WTC11 (cell line): Measurements from ENCODE around the gene WNK3. TPM values are rescaled to one million over a fixed set of nuclear protein-coding genes. Genes with fewer than 3 reads are reported as not detected.

Experiments used
- ATAC-seq: fragments of 200-7000 bp; cut with Tn5 transposase; 2 replicates; pipeline ENCODE4 v1.10.0; 2021; ENCODE audit warnings: mild to moderate bottlenecking, moderate library complexity
- CTCF ChIA-PET: fragments of 300-600 bp; sonication (Branson Sonifier 250); formaldehyde crosslinking; loops from one replicate; lab custom pipeline; 2021; ENCODE audit warnings: antibody characterized with exemption; lab: Charles Lee
- POLR2A ChIA-PET: fragments of 350-600 bp; sonication (Branson Sonifier 250); formaldehyde crosslinking; loops from one replicate; lab custom pipeline; 2021; ENCODE audit warnings: antibody characterized with exemption; lab: Charles Lee
- DNase-seq: peaks from one replicate; pipeline ENCODE4 v3.0.0; 2021; ENCODE audit warnings: low spot score
- H3K27ac Mint-ChIP-seq: 2 replicates; pipeline ENCODE4 v1.8.0; 2021; ENCODE audit warnings: mixed read lengths
- H3K27me3 Mint-ChIP-seq: 2 replicates; pipeline ENCODE4 v1.8.0; 2021; ENCODE audit warnings: low read depth, mild to moderate bottlenecking, moderate library complexity, mixed read lengths
- H3K36me3 Mint-ChIP-seq: 2 replicates; pipeline ENCODE4 v1.8.0; 2021; ENCODE audit warnings: mixed read lengths
- H3K4me1 Mint-ChIP-seq: 2 replicates; pipeline ENCODE4 v1.8.0; 2022; ENCODE audit warnings: mixed read lengths
- H3K4me3 Mint-ChIP-seq: 2 replicates; pipeline ENCODE4 v1.8.0; 2021; ENCODE audit warnings: mild to moderate bottlenecking, moderate library complexity, mixed read lengths
- H3K9me3 Mint-ChIP-seq: 2 replicates; pipeline ENCODE4 v1.8.0; 2021; ENCODE audit warnings: mixed read lengths
- ELF4 ChIP-seq: sonication (generic); formaldehyde crosslinking; IDR thresholded peaks from 2 replicates; pipeline ENCODE4 v1.8.1; 2022; ENCODE audit warnings: low read depth, mild to moderate bottlenecking, moderate library complexity, missing genetic modification reagents
- FOXP1 ChIP-seq: sonication (generic); formaldehyde crosslinking; IDR thresholded peaks from 2 replicates; pipeline ENCODE4 v1.8.0; 2022; ENCODE audit warnings: missing genetic modification reagents, mild to moderate bottlenecking, moderate library complexity, borderline replicate concordance
- GABPB1 ChIP-seq: sonication (generic); formaldehyde crosslinking; IDR thresholded peaks from 2 replicates; pipeline ENCODE4 v1.8.1; 2023; ENCODE audit warnings: mild to moderate bottlenecking, missing genetic modification reagents
- GRHL2 ChIP-seq: fragments of 250-450 bp; sonication (Bioruptor Pico); IDR thresholded peaks from 2 replicates; pipeline ENCODE4 v1.8.0; 2022; ENCODE audit warnings: mild to moderate bottlenecking, moderate library complexity; ENCODE audit not compliant: insufficient replicate concordance, severe bottlenecking
- JUN ChIP-seq: sonication (generic); formaldehyde crosslinking; IDR thresholded peaks from 2 replicates; pipeline ENCODE4 v1.8.0; 2023; ENCODE audit warnings: mild to moderate bottlenecking, missing genetic modification reagents
- NR3C1 ChIP-seq: sonication (generic); formaldehyde crosslinking; conservative IDR thresholded peaks from 2 replicates; pipeline ENCODE4 v1.8.1; 2023; ENCODE audit warnings: low read depth, mild to moderate bottlenecking, missing genetic modification reagents
- SMAD3 ChIP-seq: sonication (generic); formaldehyde crosslinking; IDR thresholded peaks from 2 replicates; pipeline ENCODE4 v1.8.0; 2022; ENCODE audit warnings: missing genetic modification reagents, mild to moderate bottlenecking, borderline replicate concordance
- TEAD1 ChIP-seq: sonication (generic); formaldehyde crosslinking; IDR thresholded peaks from 2 replicates; pipeline ENCODE4 v1.8.0; 2022; ENCODE audit warnings: mild to moderate bottlenecking, missing genetic modification reagents
- ZNF263 ChIP-seq: sonication (generic); formaldehyde crosslinking; IDR thresholded peaks from 2 replicates; pipeline ENCODE4 v1.8.1; 2022; ENCODE audit warnings: low read depth, mild to moderate bottlenecking, moderate library complexity, missing genetic modification reagents
- ZNF416 ChIP-seq: fragments of 250-450 bp; sonication (Bioruptor Pico); IDR thresholded peaks from 2 replicates; pipeline ENCODE4 v1.9.0; 2021; ENCODE audit warnings: mild to moderate bottlenecking, inconsistent platforms
- ZNF671 ChIP-seq: fragments of 250-450 bp; sonication (Bioruptor Pico); IDR thresholded peaks from 2 replicates; pipeline ENCODE4 v1.8.0; 2021; ENCODE audit warnings: mild to moderate bottlenecking
- total RNA-seq: library from RNA; stranded (reverse); gene quantifications from 3 replicates; pipeline ENCODE4 v1.2.3, GENCODE V29; 2021
- TF ChIP-seq, protein P1 (sequence below): sonication (generic); formaldehyde crosslinking; IDR thresholded peaks from 2 replicates; pipeline ENCODE4 v1.8.1; 2023; ENCODE audit warnings: mild to moderate bottlenecking, missing genetic modification reagents, borderline replicate concordance
- TF ChIP-seq, protein P2 (sequence below): sonication (generic); formaldehyde crosslinking; IDR thresholded peaks from 2 replicates; pipeline ENCODE4 v1.8.1; 2023; ENCODE audit warnings: mild to moderate bottlenecking, missing genetic modification reagents
- TF ChIP-seq, protein P3 (sequence below): sonication (generic); formaldehyde crosslinking; IDR thresholded peaks from 2 replicates; pipeline ENCODE4 v1.8.0; 2023; ENCODE audit warnings: mild to moderate bottlenecking, missing genetic modification reagents
- TF ChIP-seq, protein P4 (sequence below): fragments of 250-450 bp; sonication (Bioruptor Pico); IDR thresholded peaks from 2 replicates; pipeline ENCODE4 v1.9.0; 2021; ENCODE audit warnings: mild to moderate bottlenecking
- TF ChIP-seq, protein P5 (sequence below): sonication (generic); formaldehyde crosslinking; conservative IDR thresholded peaks from 2 replicates; pipeline ENCODE4 v1.8.1; 2023; ENCODE audit warnings: mild to moderate bottlenecking, low read depth, missing genetic modification reagents, moderate library complexity
- TF ChIP-seq, protein P6 (sequence below): fragments of 250-450 bp; sonication (Bioruptor Pico); IDR thresholded peaks from 2 replicates; pipeline ENCODE4 v1.9.0; 2021; ENCODE audit warnings: mild to moderate bottlenecking, borderline replicate concordance
- TF ChIP-seq, protein P7 (sequence below): sonication (generic); formaldehyde crosslinking; IDR thresholded peaks from 2 replicates; pipeline ENCODE4 v1.8.0; 2022; ENCODE audit warnings: mild to moderate bottlenecking, missing genetic modification reagents

WNK3 gene
- total RNA-seq, 1 experiment from 2014 or later, result 27.5 TPM

DNA sequence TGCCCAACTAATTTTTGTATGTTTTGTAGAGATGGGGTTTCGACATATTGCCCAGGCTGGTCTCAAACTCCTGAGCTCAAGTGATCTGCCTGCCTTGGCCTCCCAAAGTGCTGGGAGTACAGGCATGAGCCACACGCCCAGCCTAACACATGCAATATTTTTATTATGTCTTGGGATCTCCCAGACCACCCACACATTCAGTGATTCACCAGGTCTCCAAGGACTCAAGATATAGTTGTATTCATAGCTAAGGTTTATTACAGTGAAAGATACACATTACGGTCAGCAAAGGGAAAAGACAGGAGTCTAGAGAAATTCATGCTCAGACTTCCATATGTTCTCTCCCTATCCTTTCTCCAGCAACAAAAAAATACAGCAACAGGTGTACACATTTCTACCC lies 149.3 kb downstream of the WNK3 start:
- Mint-ChIP-seq H3K4me3 (no peak overlapping the region), H3K36me3 (0 out of 2 replicates have a peak, but pooled peaks cover 4% of the 10 kb centered on the region), H3K9me3 (no peaks in the 10 kb centered on the region), H3K4me1 (no peaks in the 10 kb centered on the region), H3K27ac (no peak overlapping the region), H3K27me3 (no peaks in the 10 kb centered on the region)
- DNase-seq, result no peak
- no peak for ATAC-seq
- ChIA-PET CTCF (no interaction called here), POLR2A (no interaction called here)
- TF ChIP-seq TEAD1 (no peak), ZNF416 (CRISPR knock-in tag) (no peak), GABPB1 (CRISPR knock-in tag) (no peak), ZNF671 (no peak), ELF4 (CRISPR knock-in tag) (no peak), SMAD3 (CRISPR knock-in tag) (no peak), FOXP1 (CRISPR knock-in tag) (no peak), GRHL2 (CRISPR knock-in tag) (no peak), ZNF263 (CRISPR knock-in tag) (no peak), JUN (CRISPR knock-in tag) (no peak), NR3C1 (CRISPR knock-in tag) (no peak)
- TF ChIP-seq, protein P1, sequence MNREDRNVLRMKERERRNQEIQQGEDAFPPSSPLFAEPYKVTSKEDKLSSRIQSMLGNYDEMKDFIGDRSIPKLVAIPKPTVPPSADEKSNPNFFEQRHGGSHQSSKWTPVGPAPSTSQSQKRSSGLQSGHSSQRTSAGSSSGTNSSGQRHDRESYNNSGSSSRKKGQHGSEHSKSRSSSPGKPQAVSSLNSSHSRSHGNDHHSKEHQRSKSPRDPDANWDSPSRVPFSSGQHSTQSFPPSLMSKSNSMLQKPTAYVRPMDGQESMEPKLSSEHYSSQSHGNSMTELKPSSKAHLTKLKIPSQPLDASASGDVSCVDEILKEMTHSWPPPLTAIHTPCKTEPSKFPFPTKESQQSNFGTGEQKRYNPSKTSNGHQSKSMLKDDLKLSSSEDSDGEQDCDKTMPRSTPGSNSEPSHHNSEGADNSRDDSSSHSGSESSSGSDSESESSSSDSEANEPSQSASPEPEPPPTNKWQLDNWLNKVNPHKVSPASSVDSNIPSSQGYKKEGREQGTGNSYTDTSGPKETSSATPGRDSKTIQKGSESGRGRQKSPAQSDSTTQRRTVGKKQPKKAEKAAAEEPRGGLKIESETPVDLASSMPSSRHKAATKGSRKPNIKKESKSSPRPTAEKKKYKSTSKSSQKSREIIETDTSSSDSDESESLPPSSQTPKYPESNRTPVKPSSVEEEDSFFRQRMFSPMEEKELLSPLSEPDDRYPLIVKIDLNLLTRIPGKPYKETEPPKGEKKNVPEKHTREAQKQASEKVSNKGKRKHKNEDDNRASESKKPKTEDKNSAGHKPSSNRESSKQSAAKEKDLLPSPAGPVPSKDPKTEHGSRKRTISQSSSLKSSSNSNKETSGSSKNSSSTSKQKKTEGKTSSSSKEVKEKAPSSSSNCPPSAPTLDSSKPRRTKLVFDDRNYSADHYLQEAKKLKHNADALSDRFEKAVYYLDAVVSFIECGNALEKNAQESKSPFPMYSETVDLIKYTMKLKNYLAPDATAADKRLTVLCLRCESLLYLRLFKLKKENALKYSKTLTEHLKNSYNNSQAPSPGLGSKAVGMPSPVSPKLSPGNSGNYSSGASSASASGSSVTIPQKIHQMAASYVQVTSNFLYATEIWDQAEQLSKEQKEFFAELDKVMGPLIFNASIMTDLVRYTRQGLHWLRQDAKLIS (CRISPR knock-in tag), result no peak
- TF ChIP-seq, protein P2, sequence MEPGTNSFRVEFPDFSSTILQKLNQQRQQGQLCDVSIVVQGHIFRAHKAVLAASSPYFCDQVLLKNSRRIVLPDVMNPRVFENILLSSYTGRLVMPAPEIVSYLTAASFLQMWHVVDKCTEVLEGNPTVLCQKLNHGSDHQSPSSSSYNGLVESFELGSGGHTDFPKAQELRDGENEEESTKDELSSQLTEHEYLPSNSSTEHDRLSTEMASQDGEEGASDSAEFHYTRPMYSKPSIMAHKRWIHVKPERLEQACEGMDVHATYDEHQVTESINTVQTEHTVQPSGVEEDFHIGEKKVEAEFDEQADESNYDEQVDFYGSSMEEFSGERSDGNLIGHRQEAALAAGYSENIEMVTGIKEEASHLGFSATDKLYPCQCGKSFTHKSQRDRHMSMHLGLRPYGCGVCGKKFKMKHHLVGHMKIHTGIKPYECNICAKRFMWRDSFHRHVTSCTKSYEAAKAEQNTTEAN, result no peak
- TF ChIP-seq, protein P3, sequence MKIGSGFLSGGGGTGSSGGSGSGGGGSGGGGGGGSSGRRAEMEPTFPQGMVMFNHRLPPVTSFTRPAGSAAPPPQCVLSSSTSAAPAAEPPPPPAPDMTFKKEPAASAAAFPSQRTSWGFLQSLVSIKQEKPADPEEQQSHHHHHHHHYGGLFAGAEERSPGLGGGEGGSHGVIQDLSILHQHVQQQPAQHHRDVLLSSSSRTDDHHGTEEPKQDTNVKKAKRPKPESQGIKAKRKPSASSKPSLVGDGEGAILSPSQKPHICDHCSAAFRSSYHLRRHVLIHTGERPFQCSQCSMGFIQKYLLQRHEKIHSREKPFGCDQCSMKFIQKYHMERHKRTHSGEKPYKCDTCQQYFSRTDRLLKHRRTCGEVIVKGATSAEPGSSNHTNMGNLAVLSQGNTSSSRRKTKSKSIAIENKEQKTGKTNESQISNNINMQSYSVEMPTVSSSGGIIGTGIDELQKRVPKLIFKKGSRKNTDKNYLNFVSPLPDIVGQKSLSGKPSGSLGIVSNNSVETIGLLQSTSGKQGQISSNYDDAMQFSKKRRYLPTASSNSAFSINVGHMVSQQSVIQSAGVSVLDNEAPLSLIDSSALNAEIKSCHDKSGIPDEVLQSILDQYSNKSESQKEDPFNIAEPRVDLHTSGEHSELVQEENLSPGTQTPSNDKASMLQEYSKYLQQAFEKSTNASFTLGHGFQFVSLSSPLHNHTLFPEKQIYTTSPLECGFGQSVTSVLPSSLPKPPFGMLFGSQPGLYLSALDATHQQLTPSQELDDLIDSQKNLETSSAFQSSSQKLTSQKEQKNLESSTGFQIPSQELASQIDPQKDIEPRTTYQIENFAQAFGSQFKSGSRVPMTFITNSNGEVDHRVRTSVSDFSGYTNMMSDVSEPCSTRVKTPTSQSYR (CRISPR knock-in tag), result no peak
- TF ChIP-seq, protein P4, sequence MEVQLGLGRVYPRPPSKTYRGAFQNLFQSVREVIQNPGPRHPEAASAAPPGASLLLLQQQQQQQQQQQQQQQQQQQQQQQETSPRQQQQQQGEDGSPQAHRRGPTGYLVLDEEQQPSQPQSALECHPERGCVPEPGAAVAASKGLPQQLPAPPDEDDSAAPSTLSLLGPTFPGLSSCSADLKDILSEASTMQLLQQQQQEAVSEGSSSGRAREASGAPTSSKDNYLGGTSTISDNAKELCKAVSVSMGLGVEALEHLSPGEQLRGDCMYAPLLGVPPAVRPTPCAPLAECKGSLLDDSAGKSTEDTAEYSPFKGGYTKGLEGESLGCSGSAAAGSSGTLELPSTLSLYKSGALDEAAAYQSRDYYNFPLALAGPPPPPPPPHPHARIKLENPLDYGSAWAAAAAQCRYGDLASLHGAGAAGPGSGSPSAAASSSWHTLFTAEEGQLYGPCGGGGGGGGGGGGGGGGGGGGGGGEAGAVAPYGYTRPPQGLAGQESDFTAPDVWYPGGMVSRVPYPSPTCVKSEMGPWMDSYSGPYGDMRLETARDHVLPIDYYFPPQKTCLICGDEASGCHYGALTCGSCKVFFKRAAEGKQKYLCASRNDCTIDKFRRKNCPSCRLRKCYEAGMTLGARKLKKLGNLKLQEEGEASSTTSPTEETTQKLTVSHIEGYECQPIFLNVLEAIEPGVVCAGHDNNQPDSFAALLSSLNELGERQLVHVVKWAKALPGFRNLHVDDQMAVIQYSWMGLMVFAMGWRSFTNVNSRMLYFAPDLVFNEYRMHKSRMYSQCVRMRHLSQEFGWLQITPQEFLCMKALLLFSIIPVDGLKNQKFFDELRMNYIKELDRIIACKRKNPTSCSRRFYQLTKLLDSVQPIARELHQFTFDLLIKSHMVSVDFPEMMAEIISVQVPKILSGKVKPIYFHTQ (CRISPR knock-in tag), result no peak
- TF ChIP-seq, protein P5, sequence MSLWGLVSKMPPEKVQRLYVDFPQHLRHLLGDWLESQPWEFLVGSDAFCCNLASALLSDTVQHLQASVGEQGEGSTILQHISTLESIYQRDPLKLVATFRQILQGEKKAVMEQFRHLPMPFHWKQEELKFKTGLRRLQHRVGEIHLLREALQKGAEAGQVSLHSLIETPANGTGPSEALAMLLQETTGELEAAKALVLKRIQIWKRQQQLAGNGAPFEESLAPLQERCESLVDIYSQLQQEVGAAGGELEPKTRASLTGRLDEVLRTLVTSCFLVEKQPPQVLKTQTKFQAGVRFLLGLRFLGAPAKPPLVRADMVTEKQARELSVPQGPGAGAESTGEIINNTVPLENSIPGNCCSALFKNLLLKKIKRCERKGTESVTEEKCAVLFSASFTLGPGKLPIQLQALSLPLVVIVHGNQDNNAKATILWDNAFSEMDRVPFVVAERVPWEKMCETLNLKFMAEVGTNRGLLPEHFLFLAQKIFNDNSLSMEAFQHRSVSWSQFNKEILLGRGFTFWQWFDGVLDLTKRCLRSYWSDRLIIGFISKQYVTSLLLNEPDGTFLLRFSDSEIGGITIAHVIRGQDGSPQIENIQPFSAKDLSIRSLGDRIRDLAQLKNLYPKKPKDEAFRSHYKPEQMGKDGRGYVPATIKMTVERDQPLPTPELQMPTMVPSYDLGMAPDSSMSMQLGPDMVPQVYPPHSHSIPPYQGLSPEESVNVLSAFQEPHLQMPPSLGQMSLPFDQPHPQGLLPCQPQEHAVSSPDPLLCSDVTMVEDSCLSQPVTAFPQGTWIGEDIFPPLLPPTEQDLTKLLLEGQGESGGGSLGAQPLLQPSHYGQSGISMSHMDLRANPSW, result no peak
- TF ChIP-seq, protein P6, sequence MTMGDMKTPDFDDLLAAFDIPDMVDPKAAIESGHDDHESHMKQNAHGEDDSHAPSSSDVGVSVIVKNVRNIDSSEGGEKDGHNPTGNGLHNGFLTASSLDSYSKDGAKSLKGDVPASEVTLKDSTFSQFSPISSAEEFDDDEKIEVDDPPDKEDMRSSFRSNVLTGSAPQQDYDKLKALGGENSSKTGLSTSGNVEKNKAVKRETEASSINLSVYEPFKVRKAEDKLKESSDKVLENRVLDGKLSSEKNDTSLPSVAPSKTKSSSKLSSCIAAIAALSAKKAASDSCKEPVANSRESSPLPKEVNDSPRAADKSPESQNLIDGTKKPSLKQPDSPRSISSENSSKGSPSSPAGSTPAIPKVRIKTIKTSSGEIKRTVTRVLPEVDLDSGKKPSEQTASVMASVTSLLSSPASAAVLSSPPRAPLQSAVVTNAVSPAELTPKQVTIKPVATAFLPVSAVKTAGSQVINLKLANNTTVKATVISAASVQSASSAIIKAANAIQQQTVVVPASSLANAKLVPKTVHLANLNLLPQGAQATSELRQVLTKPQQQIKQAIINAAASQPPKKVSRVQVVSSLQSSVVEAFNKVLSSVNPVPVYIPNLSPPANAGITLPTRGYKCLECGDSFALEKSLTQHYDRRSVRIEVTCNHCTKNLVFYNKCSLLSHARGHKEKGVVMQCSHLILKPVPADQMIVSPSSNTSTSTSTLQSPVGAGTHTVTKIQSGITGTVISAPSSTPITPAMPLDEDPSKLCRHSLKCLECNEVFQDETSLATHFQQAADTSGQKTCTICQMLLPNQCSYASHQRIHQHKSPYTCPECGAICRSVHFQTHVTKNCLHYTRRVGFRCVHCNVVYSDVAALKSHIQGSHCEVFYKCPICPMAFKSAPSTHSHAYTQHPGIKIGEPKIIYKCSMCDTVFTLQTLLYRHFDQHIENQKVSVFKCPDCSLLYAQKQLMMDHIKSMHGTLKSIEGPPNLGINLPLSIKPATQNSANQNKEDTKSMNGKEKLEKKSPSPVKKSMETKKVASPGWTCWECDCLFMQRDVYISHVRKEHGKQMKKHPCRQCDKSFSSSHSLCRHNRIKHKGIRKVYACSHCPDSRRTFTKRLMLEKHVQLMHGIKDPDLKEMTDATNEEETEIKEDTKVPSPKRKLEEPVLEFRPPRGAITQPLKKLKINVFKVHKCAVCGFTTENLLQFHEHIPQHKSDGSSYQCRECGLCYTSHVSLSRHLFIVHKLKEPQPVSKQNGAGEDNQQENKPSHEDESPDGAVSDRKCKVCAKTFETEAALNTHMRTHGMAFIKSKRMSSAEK (CRISPR knock-in tag), result no peak
- TF ChIP-seq, protein P7, sequence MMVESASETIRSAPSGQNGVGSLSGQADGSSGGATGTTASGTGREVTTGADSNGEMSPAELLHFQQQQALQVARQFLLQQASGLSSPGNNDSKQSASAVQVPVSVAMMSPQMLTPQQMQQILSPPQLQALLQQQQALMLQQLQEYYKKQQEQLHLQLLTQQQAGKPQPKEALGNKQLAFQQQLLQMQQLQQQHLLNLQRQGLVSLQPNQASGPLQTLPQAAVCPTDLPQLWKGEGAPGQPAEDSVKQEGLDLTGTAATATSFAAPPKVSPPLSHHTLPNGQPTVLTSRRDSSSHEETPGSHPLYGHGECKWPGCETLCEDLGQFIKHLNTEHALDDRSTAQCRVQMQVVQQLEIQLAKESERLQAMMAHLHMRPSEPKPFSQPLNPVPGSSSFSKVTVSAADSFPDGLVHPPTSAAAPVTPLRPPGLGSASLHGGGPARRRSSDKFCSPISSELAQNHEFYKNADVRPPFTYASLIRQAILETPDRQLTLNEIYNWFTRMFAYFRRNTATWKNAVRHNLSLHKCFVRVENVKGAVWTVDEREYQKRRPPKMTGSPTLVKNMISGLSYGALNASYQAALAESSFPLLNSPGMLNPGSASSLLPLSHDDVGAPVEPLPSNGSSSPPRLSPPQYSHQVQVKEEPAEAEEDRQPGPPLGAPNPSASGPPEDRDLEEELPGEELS (CRISPR knock-in tag), result no peak
